Measurements from ENCODE around the gene LCN2. TPM values are rescaled to one million over a fixed set of nuclear protein-coding genes. Genes with fewer than 3 reads are reported as not detected.
A peak's percentile ranks its signal among the peaks of the same experiment; 100 is the strongest.

Gene LCN2
- total and polyA plus RNA-seq, 9 of the 15 experiments (the other 6 are each of a cell fraction or from before 2014, with no cell fraction given): 0.10 to 1.2 (median 0.44) TPM; not detected in 1

- TF ChIP-seq TOE1 (IDR thresholded peaks at IDR 0.05; ENCODE audit: borderline replicate concordance) (peak; percentile 94), TOE1 (CRISPR knock-in tag; IDR thresholded peaks at IDR 0.05; ENCODE audit: borderline replicate concordance, low read depth) (no peak), HCFC1 (IDR thresholded peaks at IDR 0.05; ENCODE audit: low read depth, low read length) (peak; percentile 59), POLR2G (IDR thresholded peaks at IDR 0.05; ENCODE audit: low read depth, low read length) (peak; percentile 74), NFIX (CRISPR knock-in tag; IDR thresholded peaks at IDR 0.05; ENCODE audit: low read depth) (no peak), ASH1L (IDR thresholded peaks at IDR 0.05; ENCODE audit: borderline replicate concordance, low read depth, partially characterized antibody) (no peak), BHLHE40 (IDR thresholded peaks at IDR 0.05; ENCODE audit: low read length) (no peak; the same call in 1 of the 2 replicates), MCM2 (IDR thresholded peaks at IDR 0.05; ENCODE audit: low read depth) (no peak), ZNF584 (CRISPR knock-in tag; IDR thresholded peaks at IDR 0.05; ENCODE audit: low read depth) (no peak), ZNF644 (tag; IDR thresholded peaks at IDR 0.05; ENCODE audit: low read depth) (no peak), PHF8 (IDR thresholded peaks at IDR 0.05; ENCODE audit: borderline replicate concordance, low read length) (peak; percentile 58), ZNF589 (CRISPR knock-in tag; IDR thresholded peaks at IDR 0.05; ENCODE audit: low read depth) (peak; percentile 69; the same call in 1 of the 2 replicates), HDAC2 (IDR thresholded peaks at IDR 0.05) (peak; percentile 13; the same call in 1 of the 2 replicates), KLF6 (CRISPR knock-in tag; IDR thresholded peaks at IDR 0.05; ENCODE audit: borderline replicate concordance) (no peak), NFXL1 (CRISPR knock-in tag; IDR thresholded peaks at IDR 0.05) (no peak), ESRRA (IDR thresholded peaks at IDR 0.05; ENCODE audit: borderline replicate concordance, low read depth) (peak; percentile 14; the same call in 1 of the 2 replicates), KLF16 (IDR thresholded peaks at IDR 0.05) (no peak), NFRKB (IDR thresholded peaks at IDR 0.05; ENCODE audit: low read depth) (no peak), SIN3B (IDR thresholded peaks at IDR 0.05; ENCODE audit: low read depth) (0 out of 2 replicates have a peak, but pooled peaks have one; percentile 43)
- TF ChIP-seq, protein P1, sequence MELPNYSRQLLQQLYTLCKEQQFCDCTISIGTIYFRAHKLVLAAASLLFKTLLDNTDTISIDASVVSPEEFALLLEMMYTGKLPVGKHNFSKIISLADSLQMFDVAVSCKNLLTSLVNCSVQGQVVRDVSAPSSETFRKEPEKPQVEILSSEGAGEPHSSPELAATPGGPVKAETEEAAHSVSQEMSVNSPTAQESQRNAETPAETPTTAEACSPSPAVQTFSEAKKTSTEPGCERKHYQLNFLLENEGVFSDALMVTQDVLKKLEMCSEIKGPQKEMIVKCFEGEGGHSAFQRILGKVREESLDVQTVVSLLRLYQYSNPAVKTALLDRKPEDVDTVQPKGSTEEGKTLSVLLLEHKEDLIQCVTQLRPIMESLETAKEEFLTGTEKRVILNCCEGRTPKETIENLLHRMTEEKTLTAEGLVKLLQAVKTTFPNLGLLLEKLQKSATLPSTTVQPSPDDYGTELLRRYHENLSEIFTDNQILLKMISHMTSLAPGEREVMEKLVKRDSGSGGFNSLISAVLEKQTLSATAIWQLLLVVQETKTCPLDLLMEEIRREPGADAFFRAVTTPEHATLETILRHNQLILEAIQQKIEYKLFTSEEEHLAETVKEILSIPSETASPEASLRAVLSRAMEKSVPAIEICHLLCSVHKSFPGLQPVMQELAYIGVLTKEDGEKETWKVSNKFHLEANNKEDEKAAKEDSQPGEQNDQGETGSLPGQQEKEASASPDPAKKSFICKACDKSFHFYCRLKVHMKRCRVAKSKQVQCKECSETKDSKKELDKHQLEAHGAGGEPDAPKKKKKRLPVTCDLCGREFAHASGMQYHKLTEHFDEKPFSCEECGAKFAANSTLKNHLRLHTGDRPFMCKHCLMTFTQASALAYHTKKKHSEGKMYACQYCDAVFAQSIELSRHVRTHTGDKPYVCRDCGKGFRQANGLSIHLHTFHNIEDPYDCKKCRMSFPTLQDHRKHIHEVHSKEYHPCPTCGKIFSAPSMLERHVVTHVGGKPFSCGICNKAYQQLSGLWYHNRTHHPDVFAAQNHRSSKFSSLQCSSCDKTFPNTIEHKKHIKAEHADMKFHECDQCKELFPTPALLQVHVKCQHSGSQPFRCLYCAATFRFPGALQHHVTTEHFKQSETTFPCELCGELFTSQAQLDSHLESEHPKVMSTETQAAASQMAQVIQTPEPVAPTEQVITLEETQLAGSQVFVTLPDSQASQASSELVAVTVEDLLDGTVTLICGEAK (IDR thresholded peaks at IDR 0.05): peak; percentile 78
- TF ChIP-seq, protein P1 (CRISPR knock-in tag; IDR thresholded peaks at IDR 0.05): no peak
Measured at GRCh38 chr9:128127990-128128835, 21.0 kb upstream of the LCN2 start (continued).
